HepG2 (cell line): ENCODE results near the gene CMC1. TPM values are rescaled to one million over a fixed set of nuclear protein-coding genes. Genes with fewer than 3 reads are reported as not detected.

ENCODE experiments used
- ATAC-seq: fragments of 200-7000 bp; cut with Tn5 transposase; 3 replicates; pipeline ENCODE4 v1.9.1; 2020; ENCODE audit warnings: mild to moderate bottlenecking, moderate library complexity
- BruUV-seq: library from RNA; stranded (reverse); fragments of 400-500 nt; replicated peaks from 2 replicates; lab custom pipeline; 2021; lab: Mats Ljungman, UMichigan
- CTCF ChIA-PET: fragments of 300-600 bp; formaldehyde crosslinking; extraction: SDS; loops from one replicate; lab custom pipeline; 2021; ENCODE audit warnings: low total read pairs, inconsistent platforms, low intra/inter-chr PET ratio; lab: Yijun Ruan, JAX
- POLR2A ChIA-PET: fragments of 350-600 bp; sonication (Branson Sonifier 250); formaldehyde crosslinking; loops from one replicate; lab custom pipeline; 2020; ENCODE audit warnings: antibody characterized with exemption, inconsistent platforms; lab: Yijun Ruan, JAX
- DNase-seq: peaks from one replicate; pipeline ENCODE4 v3.0.0-alpha.2; 2015; ENCODE audit warnings: low spot score
- FAIRE-seq: peaks from 3 replicates; lab custom pipeline; 2011; peaks lifted over from hg19 to GRCh38; lab: Jason Lieb, UNC
- H2AFZ ChIP-seq: one replicate; pipeline ENCODE4 v1.6.1; 2011; ENCODE audit warnings: low read length, inconsistent platforms
- H3K27ac ChIP-seq: fragments of 300-600 bp; 3 replicates; pipeline ENCODE4 v1.8.0; 2011; ENCODE audit warnings: mixed run types, mild to moderate bottlenecking, mixed read lengths, low read length, inconsistent platforms; ENCODE audit not compliant: insufficient read depth; ENCODE audit errors: extremely low read length
- H3K27me3 ChIP-seq, 2 experiments: fragments of 200-600 bp in 1 of 2; 2 replicates in 1 of 2; 3 replicates in 1 of 2; pipeline versions ENCODE4 v1.6.0 to v1.8.0; 2011; ENCODE audit warnings: low read length in 2 of 2, mild to moderate bottlenecking in 2 of 2, moderate library complexity in 2 of 2, inconsistent platforms in 1 of 2; ENCODE audit not compliant: insufficient read depth in 2 of 2, control insufficient read depth in 1 of 2
- H3K36me3 ChIP-seq, 2 experiments: fragments of 200-600 bp in 1 of 2; replicated peaks in 1 of 2; 2 replicates in 1 of 2; 3 replicates in 1 of 2; pipeline versions ENCODE4 v1.5.1 to v1.8.0; 2011; ENCODE audit warnings: low read length in 2 of 2, inconsistent platforms in 1 of 2; ENCODE audit not compliant: insufficient read depth in 2 of 2, control insufficient read depth in 1 of 2
- H3K4me1 ChIP-seq: 2 replicates; pipeline ENCODE4 v1.5.1; 2012; ENCODE audit warnings: low read length, inconsistent platforms; ENCODE audit not compliant: insufficient read depth
- H3K4me2 ChIP-seq: 2 replicates; pipeline ENCODE4 v1.6.0; 2011; ENCODE audit warnings: low read depth, low read length, inconsistent platforms
- H3K4me3 ChIP-seq, 3 experiments: fragments of 200-600 bp in 1 of 3; sonication (generic), shearing (Covaris generic) in 1 of 3; replicated peaks in 1 of 3; 2 replicates each; pipeline ENCODE4 v1.5.1; 2011 to 2016; ENCODE audit warnings: low read length in 3 of 3, inconsistent platforms in 2 of 3, low read depth in 2 of 3, mild to moderate bottlenecking in 2 of 3, control low read depth in 1 of 3, mixed read lengths in 1 of 3; ENCODE audit not compliant: insufficient read depth in 1 of 3
- H3K79me2 ChIP-seq: one replicate; pipeline ENCODE4 v1.6.1; 2011; ENCODE audit warnings: low read length, inconsistent platforms; ENCODE audit not compliant: insufficient read depth
- H3K9ac ChIP-seq: 2 replicates; pipeline ENCODE4 v1.6.0; 2011; ENCODE audit warnings: mild to moderate bottlenecking, low read depth, low read length, inconsistent platforms; ENCODE audit not compliant: insufficient read depth
- H3K9me3 ChIP-seq: 2 replicates; pipeline ENCODE4 v1.5.1; 2012; ENCODE audit warnings: mild to moderate bottlenecking, low read length
- H4K20me1 ChIP-seq: 2 replicates; pipeline ENCODE4 v1.6.0; 2011; ENCODE audit warnings: inconsistent platforms, mild to moderate bottlenecking, low read length, moderate library complexity; ENCODE audit not compliant: insufficient read depth
- CREM ChIP-seq, 2 experiments: sonication (generic) in 1 of 2; formaldehyde crosslinking in 1 of 2; IDR thresholded peaks; 2 replicates each; pipeline versions ENCODE4 v1.4.0 to v1.6.1; 2016 to 2020; ENCODE audit warnings: antibody characterized with exemption in 1 of 2, mild to moderate bottlenecking in 1 of 2, missing genetic modification reagents in 1 of 2
- ISL2 ChIP-seq: sonication (generic); formaldehyde crosslinking; IDR thresholded peaks from 2 replicates; pipeline ENCODE4 v1.5.0; 2020; ENCODE audit warnings: missing genetic modification reagents
- JUNB ChIP-seq: sonication (generic); formaldehyde crosslinking; IDR thresholded peaks from 2 replicates; pipeline ENCODE4 v1.8.0; 2022; ENCODE audit warnings: missing genetic modification reagents, mild to moderate bottlenecking, borderline replicate concordance
- RFX1 ChIP-seq: fragments of 450-650 bp; IDR thresholded peaks from 2 replicates; pipeline ENCODE4 v1.6.1; 2017
- SMARCE1 ChIP-seq: fragments of 450-650 bp; IDR thresholded peaks from 2 replicates; pipeline ENCODE4 v1.6.1; 2017; ENCODE audit warnings: borderline replicate concordance
- TSC22D2 ChIP-seq: sonication (generic); formaldehyde crosslinking; IDR thresholded peaks from 2 replicates; pipeline ENCODE4 v1.5.1; 2020; ENCODE audit warnings: missing genetic modification reagents, mild to moderate bottlenecking, borderline replicate concordance
- ZMYM4 ChIP-seq: sonication (generic); formaldehyde crosslinking; IDR thresholded peaks from 2 replicates; pipeline ENCODE4 v1.8.1; 2023; ENCODE audit warnings: mild to moderate bottlenecking, missing genetic modification reagents
- WGBS: methylation state at CpG from one replicate; pipeline ENCODE4 v1.1.6; 2017; ENCODE audit warnings: low lambda C conversion rate; 5-methylcytosine and 5-hydroxymethylcytosine counted together
- in situ Hi-C: cut with HindIII; loops from 2 replicates; pipeline ENCODE4 v1.10.0; 2017; ENCODE audit warnings: low pct_unique_long_range_greater_than_20kb; ENCODE audit not compliant: extremely low pct_ligation_motif_present
- intact Hi-C: fragments of 100-400 bp; cut with micrococcal nuclease; formaldehyde crosslinking; loops from one replicate; pipeline ENCODE4 v1.10.0; 2022; ENCODE audit not compliant: unreplicated experiment
- polyA plus RNA-seq, 8 experiments: library from polyadenylated mRNA; depleted of rRNA in 3 of 8; stranded (reverse) in 7 of 8; unstranded in 1 of 8; fragments of >200 nt; fragmentation: Illumina TruSeq in 4 of 8; extraction: Trizol in 4 of 8; gene quantifications; 2 replicates each; pipeline versions ENCODE4 v1.2.1 to v1.2.3, GENCODE V29; 2011 to 2016; ENCODE audit warnings: low read depth in 4 of 8, missing spikeins in 1 of 8, mixed read lengths in 1 of 8; ENCODE audit not compliant: insufficient read depth in 1 of 8
- total RNA-seq, 5 experiments: library from RNA; depleted of rRNA; stranded (reverse); fragments of >200 nt; fragmentation: Illumina TruSeq; extraction: Trizol; gene quantifications; 2 replicates each; pipeline ENCODE4 v1.2.3, GENCODE V29; 2016; ENCODE audit warnings: low read depth in 1 of 5
- TF ChIP-seq, protein P1 (sequence below): IDR thresholded peaks from 2 replicates; pipeline ENCODE4 v1.6.1; 2016; ENCODE audit warnings: low read depth
- TF ChIP-seq, protein P2 (sequence below): sonication (generic); formaldehyde crosslinking; IDR thresholded peaks from 2 replicates; pipeline ENCODE4 v1.4.0; 2020; ENCODE audit warnings: missing genetic modification reagents
- TF ChIP-seq, protein P3 (sequence below), 2 experiments: fragments of 450-650 bp in 1 of 2; sonication (generic) in 1 of 2; formaldehyde crosslinking in 1 of 2; IDR thresholded peaks; 2 replicates each; pipeline versions ENCODE4 v1.6.1 to v1.8.0; 2016 to 2022; ENCODE audit warnings: antibody characterized with exemption in 1 of 2, mild to moderate bottlenecking in 1 of 2, missing genetic modification reagents in 1 of 2

The CMC1 gene
- total and polyA plus RNA-seq, 2 of the 13 experiments (the other 11 are each of a cell fraction or from before 2014, with no cell fraction given) = 22.1 to 29.5 TPM

DNA sequence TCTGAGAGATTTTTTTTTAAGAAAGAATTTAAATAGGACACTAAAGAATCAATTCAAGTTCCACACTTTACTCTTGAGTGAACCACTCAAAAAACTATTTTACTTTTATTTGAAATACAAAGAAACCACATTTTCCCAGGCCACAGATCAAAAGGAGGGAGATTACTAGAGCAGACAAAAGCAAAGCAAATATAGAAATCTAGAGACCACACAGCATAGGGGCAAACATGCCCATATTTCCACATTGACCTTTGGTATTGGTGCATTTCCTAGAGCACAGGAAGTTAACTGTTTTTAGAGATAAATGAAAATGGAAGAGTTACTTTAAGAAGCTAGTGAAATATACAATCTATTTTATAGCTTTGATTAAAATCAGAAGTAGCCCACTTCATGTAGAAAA is 79.6 kb downstream of the CMC1 start (continued):
- TF ChIP-seq CREM (IDR thresholded peaks at IDR 0.05) (peak; percentile 65; the same call in 1 of the 2 replicates), CREM (CRISPR knock-in tag; IDR thresholded peaks at IDR 0.05) (no peak), ZMYM4 (CRISPR knock-in tag) (peak; percentile 38; the same call in 1 of the 2 replicates), ISL2 (peak; percentile 83), TSC22D2 (CRISPR knock-in tag) (no peak)
- TF ChIP-seq, protein P1, sequence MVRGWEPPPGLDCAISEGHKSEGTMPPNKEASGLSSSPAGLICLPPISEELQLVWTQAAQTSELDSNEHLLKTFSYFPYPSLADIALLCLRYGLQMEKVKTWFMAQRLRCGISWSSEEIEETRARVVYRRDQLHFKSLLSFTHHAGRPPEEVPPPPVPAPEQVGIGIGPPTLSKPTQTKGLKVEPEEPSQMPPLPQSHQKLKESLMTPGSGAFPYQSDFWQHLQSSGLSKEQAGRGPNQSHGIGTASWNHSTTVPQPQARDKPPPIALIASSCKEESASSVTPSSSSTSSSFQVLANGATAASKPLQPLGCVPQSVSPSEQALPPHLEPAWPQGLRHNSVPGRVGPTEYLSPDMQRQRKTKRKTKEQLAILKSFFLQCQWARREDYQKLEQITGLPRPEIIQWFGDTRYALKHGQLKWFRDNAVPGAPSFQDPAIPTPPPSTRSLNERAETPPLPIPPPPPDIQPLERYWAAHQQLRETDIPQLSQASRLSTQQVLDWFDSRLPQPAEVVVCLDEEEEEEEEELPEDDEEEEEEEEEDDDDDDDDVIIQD = peak; percentile 87; the same call in 1 of the 2 replicates

DNA sequence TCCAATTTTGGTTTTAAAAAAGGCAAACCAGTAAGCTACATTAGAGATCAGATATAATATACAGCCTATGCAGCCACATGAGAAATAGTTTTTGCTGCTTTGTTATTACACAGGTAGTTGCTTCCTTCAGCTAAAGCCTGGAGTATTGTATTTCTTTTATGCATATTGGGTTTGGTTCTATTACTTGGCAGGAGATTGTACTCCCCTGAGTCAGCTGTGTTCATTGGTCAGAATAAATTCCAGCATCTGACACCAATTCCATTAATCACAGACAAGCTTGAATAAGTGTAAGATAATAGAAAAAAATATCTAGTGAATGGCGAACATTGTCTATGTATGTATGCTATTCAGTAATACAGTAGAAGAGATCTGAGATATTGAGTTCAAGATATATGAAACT is 81.0 kb downstream of the CMC1 start:
- Histone ChIP-seq H3K36me3 (peaks cover 0 to 7% of the 10 kb centered on the region in 2 experiments; a peak in 3 of 5 replicates), H3K79me2 (no peaks in the 10 kb centered on the region), H2AFZ (no peak overlapping the region), H3K9me3 (no peaks in the 10 kb centered on the region), H3K4me3 (no peak overlapping the region), H3K9ac (no peak overlapping the region), H3K27ac (no peak overlapping the region), H3K4me1 (peaks cover 53% of the 10 kb centered on the region), H3K27me3 (no peaks in the 10 kb centered on the region), H3K4me2 (no peak overlapping the region), H4K20me1 (no peaks in the 10 kb centered on the region; the same call in 1 of the 2 replicates)
- intact Hi-C loops = loop anchor here (10.0 kb wide), 2 partner anchors 248 to 408 kb away; no protein-coding TSS in a partner anchor
- CTCF ChIA-PET = no interaction called here
- WGBS = 95% methylated on average over 1 of the region's 1 CpG
- POLR2A ChIA-PET = interaction anchor here (1.2 kb wide), 1 partner anchor 26 kb away, joined by 5 read pairs; the partner anchor contains the start of genes AZI2 and ZCWPW2
- no TSS peak for BruUV-seq
- no peak for FAIRE-seq
- ATAC-seq = no peak
- in situ Hi-C loops = loop anchor here (5.0 kb wide), 1 partner anchor 610 kb away; no protein-coding TSS in a partner anchor
- DNase-seq = no peak
- TF ChIP-seq, protein P2, sequence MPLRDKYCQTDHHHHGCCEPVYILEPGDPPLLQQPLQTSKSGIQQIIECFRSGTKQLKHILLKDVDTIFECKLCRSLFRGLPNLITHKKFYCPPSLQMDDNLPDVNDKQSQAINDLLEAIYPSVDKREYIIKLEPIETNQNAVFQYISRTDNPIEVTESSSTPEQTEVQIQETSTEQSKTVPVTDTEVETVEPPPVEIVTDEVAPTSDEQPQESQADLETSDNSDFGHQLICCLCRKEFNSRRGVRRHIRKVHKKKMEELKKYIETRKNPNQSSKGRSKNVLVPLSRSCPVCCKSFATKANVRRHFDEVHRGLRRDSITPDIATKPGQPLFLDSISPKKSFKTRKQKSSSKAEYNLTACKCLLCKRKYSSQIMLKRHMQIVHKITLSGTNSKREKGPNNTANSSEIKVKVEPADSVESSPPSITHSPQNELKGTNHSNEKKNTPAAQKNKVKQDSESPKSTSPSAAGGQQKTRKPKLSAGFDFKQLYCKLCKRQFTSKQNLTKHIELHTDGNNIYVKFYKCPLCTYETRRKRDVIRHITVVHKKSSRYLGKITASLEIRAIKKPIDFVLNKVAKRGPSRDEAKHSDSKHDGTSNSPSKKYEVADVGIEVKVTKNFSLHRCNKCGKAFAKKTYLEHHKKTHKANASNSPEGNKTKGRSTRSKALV (CRISPR knock-in tag) = no peak
- TF ChIP-seq RFX1 (no peak), JUNB (no peak), SMARCE1 (no peak)
- TF ChIP-seq, protein P3, sequence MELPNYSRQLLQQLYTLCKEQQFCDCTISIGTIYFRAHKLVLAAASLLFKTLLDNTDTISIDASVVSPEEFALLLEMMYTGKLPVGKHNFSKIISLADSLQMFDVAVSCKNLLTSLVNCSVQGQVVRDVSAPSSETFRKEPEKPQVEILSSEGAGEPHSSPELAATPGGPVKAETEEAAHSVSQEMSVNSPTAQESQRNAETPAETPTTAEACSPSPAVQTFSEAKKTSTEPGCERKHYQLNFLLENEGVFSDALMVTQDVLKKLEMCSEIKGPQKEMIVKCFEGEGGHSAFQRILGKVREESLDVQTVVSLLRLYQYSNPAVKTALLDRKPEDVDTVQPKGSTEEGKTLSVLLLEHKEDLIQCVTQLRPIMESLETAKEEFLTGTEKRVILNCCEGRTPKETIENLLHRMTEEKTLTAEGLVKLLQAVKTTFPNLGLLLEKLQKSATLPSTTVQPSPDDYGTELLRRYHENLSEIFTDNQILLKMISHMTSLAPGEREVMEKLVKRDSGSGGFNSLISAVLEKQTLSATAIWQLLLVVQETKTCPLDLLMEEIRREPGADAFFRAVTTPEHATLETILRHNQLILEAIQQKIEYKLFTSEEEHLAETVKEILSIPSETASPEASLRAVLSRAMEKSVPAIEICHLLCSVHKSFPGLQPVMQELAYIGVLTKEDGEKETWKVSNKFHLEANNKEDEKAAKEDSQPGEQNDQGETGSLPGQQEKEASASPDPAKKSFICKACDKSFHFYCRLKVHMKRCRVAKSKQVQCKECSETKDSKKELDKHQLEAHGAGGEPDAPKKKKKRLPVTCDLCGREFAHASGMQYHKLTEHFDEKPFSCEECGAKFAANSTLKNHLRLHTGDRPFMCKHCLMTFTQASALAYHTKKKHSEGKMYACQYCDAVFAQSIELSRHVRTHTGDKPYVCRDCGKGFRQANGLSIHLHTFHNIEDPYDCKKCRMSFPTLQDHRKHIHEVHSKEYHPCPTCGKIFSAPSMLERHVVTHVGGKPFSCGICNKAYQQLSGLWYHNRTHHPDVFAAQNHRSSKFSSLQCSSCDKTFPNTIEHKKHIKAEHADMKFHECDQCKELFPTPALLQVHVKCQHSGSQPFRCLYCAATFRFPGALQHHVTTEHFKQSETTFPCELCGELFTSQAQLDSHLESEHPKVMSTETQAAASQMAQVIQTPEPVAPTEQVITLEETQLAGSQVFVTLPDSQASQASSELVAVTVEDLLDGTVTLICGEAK (IDR thresholded peaks at IDR 0.05) = no peak
- TF ChIP-seq, protein P3 (CRISPR knock-in tag; IDR thresholded peaks at IDR 0.05) = no peak
